IPS-18c (cell line): Measurements from ENCODE around the gene HOXD11.

Experiments
- H3K4me3 ChIP-seq: 2 replicates; pipeline ENCODE4 v1.7.0; 2013; ENCODE audit warnings: low read depth, mild to moderate bottlenecking, low read length, moderate library complexity; ENCODE audit not compliant: insufficient read depth
- H3K9me3 ChIP-seq: one replicate; pipeline ENCODE4 v1.6.1; 2013; ENCODE audit warnings: mild to moderate bottlenecking, low read length, moderate library complexity; ENCODE audit not compliant: control insufficient read depth, insufficient read depth

HOXD11 gene

GRCh38 chr2:176079831-176080539, 27.1 kb upstream of the HOXD11 start:
- Histone ChIP-seq H3K4me3 (peak overlapping the region; percentile 1; the same call in 1 of the 2 replicates), H3K9me3 (peaks cover 7% of the 10 kb centered on the region)

GRCh38 chr2:176080540-176081375, 26.3 kb upstream of the HOXD11 start:
- Histone ChIP-seq H3K4me3 (peak overlapping the region; percentile 31; the same call in 1 of the 2 replicates), H3K9me3 (peaks cover 7% of the 10 kb centered on the region)

- Histone ChIP-seq H3K9me3 (peaks cover 7% of the 10 kb centered on the region), H3K4me3 (peak overlapping the region; percentile 31; the same call in 1 of the 2 replicates)
Measured at GRCh38 chr2:176081376-176081836, 25.7 kb upstream of the HOXD11 start.

GRCh38 chr2:176081837-176082524, 25.1 kb upstream of the HOXD11 start:
- Histone ChIP-seq H3K4me3 (no peak overlapping the region), H3K9me3 (peaks cover 7% of the 10 kb centered on the region)

- Histone ChIP-seq H3K4me3 (no peak overlapping the region), H3K9me3 (peaks cover 7% of the 10 kb centered on the region)
Measured at GRCh38 chr2:176082525-176082823, 24.6 kb upstream of the HOXD11 start.

DNA sequence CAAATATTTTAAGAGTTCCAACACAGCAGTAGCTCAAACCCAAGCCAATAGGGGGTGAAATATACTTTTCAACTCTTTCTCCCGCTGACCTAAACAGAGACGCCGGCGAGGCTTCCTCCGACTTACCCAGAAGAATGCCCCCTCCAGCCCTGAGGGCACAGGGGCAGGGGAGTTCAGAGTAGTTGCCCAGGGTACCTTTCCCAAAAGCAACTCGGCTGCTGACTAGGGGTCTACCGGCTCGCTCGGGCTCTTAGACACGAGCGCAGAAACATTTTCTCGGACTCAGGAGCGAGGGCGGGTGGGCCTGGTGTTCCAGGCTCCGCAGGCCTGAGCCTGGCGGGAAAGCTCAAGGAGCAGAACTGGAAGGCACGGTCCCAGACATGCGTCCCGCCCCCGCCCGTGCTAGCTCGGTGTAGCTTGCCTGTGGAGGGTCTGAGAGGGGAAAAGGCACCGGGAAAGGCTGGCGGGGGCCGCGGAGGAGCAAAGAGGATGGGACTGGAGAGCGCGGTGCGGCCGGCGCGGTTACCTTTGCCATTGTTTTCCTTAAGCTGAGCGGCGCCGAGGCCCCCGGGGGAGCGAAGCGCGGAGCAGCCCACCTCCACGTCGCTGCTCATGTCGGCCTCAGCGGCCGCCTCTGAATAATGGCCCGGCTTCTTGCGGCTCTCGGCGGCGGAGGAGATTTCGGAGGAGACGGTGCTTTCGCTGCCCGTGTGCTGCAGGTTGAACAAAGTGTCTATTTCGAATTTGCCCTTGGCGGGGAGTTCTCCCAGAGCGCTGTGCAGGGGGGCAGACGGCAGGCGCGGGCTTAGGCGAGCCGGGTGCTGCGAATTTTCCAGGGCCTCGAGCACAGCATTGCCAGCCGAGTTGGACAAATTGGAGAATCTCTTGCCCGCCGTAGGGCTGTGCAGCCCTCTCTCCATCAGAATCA, 24.0 kb upstream of the HOXD11 start:
- Histone ChIP-seq H3K9me3 (peaks cover 7% of the 10 kb centered on the region), H3K4me3 (no peak overlapping the region)

- Histone ChIP-seq H3K4me3 (no peak within 1 kb of the TSS), H3K9me3 (peaks cover 7% of the 10 kb centered on the region)
Measured at GRCh38 chr2:176083796-176084261, 23.3 kb upstream of the HOXD11 start, which contains the start of gene EVX2. Gene EVX2, minus strand, starts transcription at chr2:176083962. Its CDS starts 186 bp downstream, at chr2:176083776.

GRCh38 chr2:176084611-176085119, 22.4 kb upstream of the HOXD11 start:
- H3K9me3 ChIP-seq: peaks cover 5% of the 10 kb centered on the region
- H3K4me3 ChIP-seq: no peak overlapping the region

DNA sequence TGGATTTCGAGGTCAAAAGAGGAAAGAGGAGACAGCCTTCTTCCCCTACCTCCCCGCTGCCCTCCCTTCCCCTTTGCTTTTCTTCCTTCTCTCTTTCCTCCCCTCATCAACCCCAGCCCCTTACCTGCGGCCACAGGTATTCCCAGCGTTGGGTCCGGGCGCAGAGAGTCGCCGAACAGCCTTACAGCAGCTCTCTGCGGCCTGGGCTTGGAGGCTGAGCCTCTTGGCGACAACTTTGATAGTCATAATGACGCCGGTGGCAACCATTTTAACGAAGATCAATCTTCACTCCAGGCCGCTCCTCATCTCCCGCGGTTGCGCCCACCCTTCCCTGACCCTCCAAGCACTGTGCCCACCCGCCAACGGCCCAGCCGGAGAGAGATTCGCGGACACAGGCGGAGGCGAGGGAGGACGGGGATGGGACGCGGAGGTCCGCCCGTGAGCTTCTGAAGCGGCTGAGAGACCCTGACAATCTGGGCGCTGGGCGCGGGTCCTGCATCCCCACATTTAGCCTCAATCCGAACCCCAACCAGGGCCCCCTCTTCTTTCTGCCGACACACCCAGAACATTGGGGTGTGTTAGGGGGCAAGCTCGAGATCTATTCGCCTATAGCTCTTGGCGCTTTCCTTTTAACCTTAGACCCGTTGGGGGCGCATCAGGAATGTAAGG, 21.8 kb upstream of the HOXD11 start:
- Histone ChIP-seq H3K4me3 (no peak overlapping the region), H3K9me3 (peaks cover 4% of the 10 kb centered on the region)

GRCh38 chr2:176085861-176086771, 21.0 kb upstream of the HOXD11 start:
- Histone ChIP-seq H3K9me3 (peaks cover 4% of the 10 kb centered on the region), H3K4me3 (no peak overlapping the region)

- H3K4me3 ChIP-seq: peak overlapping the region; percentile 26; the same call in 1 of the 2 replicates
- H3K9me3 ChIP-seq: peaks cover 2% of the 10 kb centered on the region
Measured at GRCh38 chr2:176087330-176088047, 19.6 kb upstream of the HOXD11 start.

- Histone ChIP-seq H3K9me3 (peaks cover 2% of the 10 kb centered on the region), H3K4me3 (peak overlapping the region; percentile 26)
Measured at GRCh38 chr2:176088048-176088936, 18.8 kb upstream of the HOXD11 start.

- Histone ChIP-seq H3K4me3 (no peak overlapping the region), H3K9me3 (peaks cover 4% of the 10 kb centered on the region)
Measured at GRCh38 chr2:176088937-176089842, 17.9 kb upstream of the HOXD11 start.
